CD4-positive, alpha-beta T cell treated with Interferon gamma for 1 hour (primary cell): ENCODE measurements around the gene EBF4.

Experiments
- DNase-seq: peaks from one replicate; pipeline ENCODE4 v3.0.0-alpha.2; 2020

Gene EBF4

GRCh38 chr20:2745060-2745910, 52.7 kb downstream of the EBF4 start:
- DNase-seq: no peak

GRCh38 chr20:2745936-2746635, 53.5 kb downstream of the EBF4 start:
- DNase-seq: no peak

GRCh38 chr20:2746636-2747265, 54.2 kb downstream of the EBF4 start:
- DNase-seq: no peak

- no peak for DNase-seq
These were observed 55.2 kb downstream of the EBF4 start for GRCh38 chr20:2747676-2748235.

GRCh38 chr20:2748551-2749342, 56.2 kb downstream of the EBF4 start:
- DNase-seq: no peak

GRCh38 chr20:2749343-2749950, 56.9 kb downstream of the EBF4 start:
- DNase-seq: no peak

- no peak for DNase-seq
These were observed 57.4 kb downstream of the EBF4 start for GRCh38 chr20:2749951-2750490.

- peak; percentile 43 for DNase-seq
These were observed 58.1 kb downstream of the EBF4 start for GRCh38 chr20:2750491-2751251.

- no peak for DNase-seq
These were observed 58.8 kb downstream of the EBF4 start for GRCh38 chr20:2751347-2751877.

- DNase-seq: peak; percentile 41
These were observed 59.4 kb downstream of the EBF4 start for GRCh38 chr20:2751878-2752566.

GRCh38 chr20:2752567-2753460, 60.2 kb downstream of the EBF4 start:
- peak; percentile 28 for DNase-seq

GRCh38 chr20:2753461-2754040, 61.0 kb downstream of the EBF4 start:
- DNase-seq: no peak

- no peak for DNase-seq
These were observed 61.8 kb downstream of the EBF4 start for GRCh38 chr20:2754424-2754823.

GRCh38 chr20:2755451-2756055, 63.0 kb downstream of the EBF4 start:
- no peak for DNase-seq

- DNase-seq: no peak
These were observed 63.6 kb downstream of the EBF4 start for GRCh38 chr20:2756056-2756611.

GRCh38 chr20:2757001-2757400, 64.4 kb downstream of the EBF4 start:
- no peak for DNase-seq

- DNase-seq: no peak
These were observed 65.4 kb downstream of the EBF4 start for GRCh38 chr20:2757969-2758368.

GRCh38 chr20:2759143-2759542, 66.6 kb downstream of the EBF4 start:
- no peak for DNase-seq
